Kidney (tissue), 14 donors: ENCODE measurements around the gene PSME4. TPM values are rescaled to one million over a fixed set of nuclear protein-coding genes. Genes with fewer than 3 reads are reported as not detected.

Source experiments
- DNase-seq, 5 donors: peaks; one replicate each; pipeline ENCODE4 v3.0.0-alpha.2; 2013 to 2020
- FAIRE-seq: peaks from 2 replicates; lab custom pipeline; 2012; peaks lifted over from hg19 to GRCh38; lab: Jason Lieb, UNC
- H3K27ac ChIP-seq, 2 donors: one replicate each; pipeline ENCODE4 v1.7.0; 2013; ENCODE audit warnings: low read depth in 2 of 2, low read length in 2 of 2, inconsistent platforms in 1 of 2
- H3K27me3 ChIP-seq: one replicate; pipeline ENCODE4 v1.7.1; 2013; ENCODE audit warnings: low read length, inconsistent platforms; ENCODE audit not compliant: control insufficient read depth, insufficient read depth
- H3K36me3 ChIP-seq, 3 donors: one replicate each; pipeline versions ENCODE4 v1.7.0 to v1.7.1; 2013; ENCODE audit warnings: low read length in 3 of 3, control low read depth in 1 of 3, inconsistent platforms in 1 of 3; ENCODE audit not compliant: insufficient read depth in 3 of 3, control insufficient read depth in 2 of 3
- H3K4me1 ChIP-seq, 3 donors: one replicate each; pipeline versions ENCODE4 v1.7.0 to v1.7.1; 2013; ENCODE audit warnings: low read length in 3 of 3, inconsistent platforms in 1 of 3, low read depth in 1 of 3; ENCODE audit not compliant: control insufficient read depth in 2 of 3, insufficient read depth in 2 of 3
- H3K4me3 ChIP-seq, 3 donors: one replicate each; pipeline versions ENCODE4 v1.7.0 to v1.8.1; 2013; ENCODE audit warnings: low read length in 3 of 3, control low read depth in 1 of 3, inconsistent platforms in 1 of 3
- H3K9ac ChIP-seq, 3 donors: one replicate each; pipeline versions ENCODE4 v1.7.0 to v1.7.1; 2013; ENCODE audit warnings: low read length in 3 of 3, control low read depth in 1 of 3, inconsistent platforms in 1 of 3
- H3K9me3 ChIP-seq, 3 donors: one replicate each; pipeline versions ENCODE4 v1.7.0 to v1.7.1; 2013; ENCODE audit warnings: low read length in 3 of 3, control low read depth in 1 of 3, inconsistent platforms in 1 of 3; ENCODE audit not compliant: control insufficient read depth in 2 of 3, insufficient read depth in 1 of 3
- intact Hi-C: fragments of 100-400 bp; cut with DNase I; formaldehyde crosslinking; loops from one replicate; pipeline ENCODE4 v1.11.1; 2022
- polyA plus RNA-seq: library from polyadenylated mRNA; stranded (reverse); fragments of 350-450 nt; fragmentation: Illumina TruSeq; extraction: RNeasy Lipid Tissue Mini Kit (QIAGEN cat#74804); gene quantifications from one replicate; pipeline ENCODE4 v1.2.3, GENCODE V29; 2014; ENCODE audit warnings: low read depth, low replicate concordance; ENCODE audit not compliant: insufficient read depth
- total RNA-seq: library from RNA; stranded (reverse); fragmentation: NEBNext Ultra II Directional; extraction: Animal tissue kit (Norgen Biotek cat#: 25700); gene quantifications from one replicate; pipeline ENCODE4 v1.2.1, GENCODE V29; 2021
- TF ChIP-seq, protein P1 (sequence below): IDR thresholded peaks from 3 replicates; pipeline ENCODE4 v1.5.1; 2012; ENCODE audit warnings: mild to moderate bottlenecking, moderate library complexity, borderline replicate concordance; ENCODE audit not compliant: insufficient read depth; ENCODE audit errors: extremely low read depth
- donor health status: control.
- donor health status: control.
- donor health status: control.
- donor health status: control.
- donor health status: control.
- donor health status: DM: yes; HTN: yes; CAD: no.
- donor health status: Normal renal cell carcinoma (clear cell type).

PSME4 gene
- total and polyA plus RNA-seq, 2 donors from 2014 or later: 23.4 to 41.7 TPM

DNA sequence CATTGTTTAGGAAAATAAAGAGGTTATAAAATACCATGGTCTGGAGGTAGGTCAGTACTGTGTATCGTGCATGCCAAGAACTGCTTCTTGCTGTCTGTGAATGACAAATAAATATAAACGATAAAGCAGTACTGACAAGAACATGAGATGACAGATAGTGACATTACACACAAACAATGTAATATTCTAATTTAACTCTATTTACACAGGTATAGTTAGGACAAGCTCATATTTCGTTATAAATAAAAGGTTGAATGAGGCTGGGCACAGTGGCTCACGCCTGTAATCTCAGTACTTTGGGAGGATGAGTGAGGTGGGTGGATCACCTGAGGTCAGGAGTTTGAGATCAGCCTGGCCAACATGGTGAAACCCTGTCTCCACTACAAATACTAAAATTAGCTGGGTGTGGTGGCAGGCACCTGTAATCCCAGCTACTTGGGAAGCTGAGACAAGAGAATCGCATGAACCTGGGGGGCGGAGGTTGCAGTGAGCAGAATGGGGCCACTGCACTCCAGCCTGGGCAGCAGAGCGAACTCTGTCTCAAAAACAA, 96.3 kb downstream of the PSME4 start:
- Histone ChIP-seq H3K4me1 (no peaks in the 10 kb centered on the region), H3K9me3 (no peaks in the 10 kb centered on the region), H3K27ac (no peak overlapping the region), H3K9ac (no peak overlapping the region), H3K27me3 (no peaks in the 10 kb centered on the region), H3K4me3 (no peak overlapping the region), H3K36me3 (peaks cover 3 to 16% (median 4%) of the 10 kb centered on the region in 3 donors)
- DNase-seq: no peak
- TF ChIP-seq, protein P1, sequence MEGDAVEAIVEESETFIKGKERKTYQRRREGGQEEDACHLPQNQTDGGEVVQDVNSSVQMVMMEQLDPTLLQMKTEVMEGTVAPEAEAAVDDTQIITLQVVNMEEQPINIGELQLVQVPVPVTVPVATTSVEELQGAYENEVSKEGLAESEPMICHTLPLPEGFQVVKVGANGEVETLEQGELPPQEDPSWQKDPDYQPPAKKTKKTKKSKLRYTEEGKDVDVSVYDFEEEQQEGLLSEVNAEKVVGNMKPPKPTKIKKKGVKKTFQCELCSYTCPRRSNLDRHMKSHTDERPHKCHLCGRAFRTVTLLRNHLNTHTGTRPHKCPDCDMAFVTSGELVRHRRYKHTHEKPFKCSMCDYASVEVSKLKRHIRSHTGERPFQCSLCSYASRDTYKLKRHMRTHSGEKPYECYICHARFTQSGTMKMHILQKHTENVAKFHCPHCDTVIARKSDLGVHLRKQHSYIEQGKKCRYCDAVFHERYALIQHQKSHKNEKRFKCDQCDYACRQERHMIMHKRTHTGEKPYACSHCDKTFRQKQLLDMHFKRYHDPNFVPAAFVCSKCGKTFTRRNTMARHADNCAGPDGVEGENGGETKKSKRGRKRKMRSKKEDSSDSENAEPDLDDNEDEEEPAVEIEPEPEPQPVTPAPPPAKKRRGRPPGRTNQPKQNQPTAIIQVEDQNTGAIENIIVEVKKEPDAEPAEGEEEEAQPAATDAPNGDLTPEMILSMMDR: no peak
- intact Hi-C loops: no loop called here
- FAIRE-seq: no peak

DNA sequence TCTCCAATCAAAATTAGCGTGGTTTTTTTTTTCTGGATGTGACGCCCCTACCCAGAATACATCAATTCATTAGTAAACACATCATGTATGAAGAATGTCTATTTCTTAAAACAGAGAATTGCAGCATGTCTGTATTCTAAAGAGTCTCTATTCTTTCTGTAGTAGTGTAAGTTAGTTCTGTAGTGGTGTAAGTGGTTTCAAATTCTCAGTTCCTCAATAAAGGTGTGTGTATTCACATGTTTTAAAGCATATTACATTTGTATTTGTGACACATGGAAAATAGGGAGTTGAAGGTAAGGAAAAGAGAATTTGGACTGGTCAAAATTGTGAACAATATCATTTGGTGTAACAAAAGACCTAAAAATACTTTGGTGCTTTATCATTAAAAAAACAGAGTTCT, 103.0 kb downstream of the PSME4 start:
- Histone ChIP-seq H3K36me3 (peaks cover 0 to 12% (median 9%) of the 10 kb centered on the region in 3 donors), H3K4me3 (no peak overlapping the region), H3K27ac (no peak overlapping the region), H3K4me1 (no peaks in the 10 kb centered on the region), H3K9ac (no peak overlapping the region), H3K27me3 (no peaks in the 10 kb centered on the region), H3K9me3 (no peaks in the 10 kb centered on the region)
- DNase-seq: no peak
- TF ChIP-seq, protein P1: no peak
- no peak for FAIRE-seq
- intact Hi-C loops: no loop called here

DNA sequence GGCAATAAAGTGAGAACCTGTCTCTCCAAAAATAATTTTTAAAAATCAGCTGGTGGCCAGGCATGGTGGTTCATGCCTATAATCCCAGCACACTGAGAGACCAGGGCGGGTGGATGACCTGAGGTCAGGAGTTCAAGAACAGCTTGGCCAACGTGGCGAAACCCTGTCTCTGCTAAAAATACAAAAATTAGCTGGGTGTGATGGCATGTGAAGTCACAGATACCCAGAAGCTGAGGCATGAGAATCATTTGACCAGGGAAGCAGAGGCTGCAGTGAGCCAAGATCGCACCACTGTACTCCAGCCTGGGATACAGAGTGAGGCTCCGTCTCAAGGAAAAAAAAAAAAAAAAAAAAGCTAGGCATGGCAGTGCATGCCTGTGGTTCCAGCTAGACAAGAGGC, 103.6 kb downstream of the PSME4 start:
- FAIRE-seq: no peak
- H3K9ac ChIP-seq: no peak overlapping the region
- no peaks in the 10 kb centered on the region for H3K27me3 ChIP-seq
- DNase-seq: no peak
- H3K4me1 ChIP-seq: no peaks in the 10 kb centered on the region
- H3K4me3 ChIP-seq: no peak overlapping the region
- H3K36me3 ChIP-seq: peaks cover 0 to 12% (median 9%) of the 10 kb centered on the region in 3 donors
- intact Hi-C loops: no loop called here
- TF ChIP-seq, protein P1: no peak
- H3K27ac ChIP-seq: no peak overlapping the region
- no peaks in the 10 kb centered on the region for H3K9me3 ChIP-seq

DNA sequence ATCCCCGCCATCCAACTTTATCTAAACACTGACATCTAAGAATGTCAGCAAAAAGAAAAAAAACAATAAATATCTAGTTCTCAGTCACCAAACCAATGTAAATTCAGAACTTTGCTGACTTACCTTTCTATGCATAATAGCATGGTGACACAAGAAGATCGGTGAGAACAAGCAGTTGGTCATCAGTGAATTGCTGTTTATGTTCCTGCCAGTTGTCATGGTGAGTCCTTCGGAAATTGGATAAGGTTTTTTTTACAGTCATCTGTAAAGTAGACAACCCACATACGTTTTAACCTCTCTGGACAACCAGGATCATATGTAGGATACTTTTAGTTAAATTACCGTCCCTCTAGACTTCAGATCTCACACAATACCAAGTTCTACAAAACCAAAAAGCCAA, 104.8 kb downstream of the PSME4 start:
- H3K27me3 ChIP-seq: no peaks in the 10 kb centered on the region
- intact Hi-C loops: no loop called here
- H3K4me3 ChIP-seq: no peak overlapping the region
- no peaks in the 10 kb centered on the region for H3K4me1 ChIP-seq
- H3K27ac ChIP-seq: no peak overlapping the region
- TF ChIP-seq, protein P1: no peak
- peaks cover 0 to 12% (median 9%) of the 10 kb centered on the region in 3 donors for H3K36me3 ChIP-seq
- H3K9ac ChIP-seq: no peak overlapping the region
- no peaks in the 10 kb centered on the region for H3K9me3 ChIP-seq
- FAIRE-seq (no peak), DNase-seq (peak in 2 of 5 donors; percentile 9 to 14)
